Sigmoid colon (tissue), 4 donors: ENCODE data around the gene ZFP28.

Experiments used
- POLR2AphosphoS5 ChIP-seq, 4 donors: sonication (generic); formaldehyde crosslinking; IDR thresholded peaks; one replicate each; pipeline ENCODE4 v1.6.1; 2017; ENCODE audit warnings: antibody characterized with exemption in 4 of 4
- TF ChIP-seq, protein P1 (sequence below), 4 experiments: fragments of 450-650 bp in 3 of 4; fragments of 200-600 bp in 1 of 4; IDR thresholded peaks; one replicate each; pipeline ENCODE4 v1.5.1; 2016 to 2019; ENCODE audit warnings: antibody characterized with exemption in 4 of 4, mild to moderate bottlenecking in 3 of 4, moderate library complexity in 2 of 4

DNA sequence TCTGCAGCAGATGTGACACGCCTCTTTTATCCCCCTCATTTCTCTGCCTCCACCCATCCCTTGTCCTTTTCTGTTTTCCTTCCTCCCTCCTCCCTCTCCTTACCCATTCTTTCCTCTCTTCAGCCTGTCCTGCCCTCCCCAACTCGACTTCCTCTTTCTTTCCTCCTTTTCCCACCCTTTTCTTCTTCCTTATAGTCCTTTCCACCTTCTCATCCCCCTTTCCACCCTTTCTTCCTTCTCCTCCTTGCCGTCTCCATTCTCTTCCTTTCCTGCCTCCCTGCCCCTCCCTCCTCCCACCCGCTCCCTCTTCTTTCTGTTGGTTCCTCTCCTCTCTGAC lies 55.7 kb downstream of the ZFP28 start:
- TF ChIP-seq, protein P1, sequence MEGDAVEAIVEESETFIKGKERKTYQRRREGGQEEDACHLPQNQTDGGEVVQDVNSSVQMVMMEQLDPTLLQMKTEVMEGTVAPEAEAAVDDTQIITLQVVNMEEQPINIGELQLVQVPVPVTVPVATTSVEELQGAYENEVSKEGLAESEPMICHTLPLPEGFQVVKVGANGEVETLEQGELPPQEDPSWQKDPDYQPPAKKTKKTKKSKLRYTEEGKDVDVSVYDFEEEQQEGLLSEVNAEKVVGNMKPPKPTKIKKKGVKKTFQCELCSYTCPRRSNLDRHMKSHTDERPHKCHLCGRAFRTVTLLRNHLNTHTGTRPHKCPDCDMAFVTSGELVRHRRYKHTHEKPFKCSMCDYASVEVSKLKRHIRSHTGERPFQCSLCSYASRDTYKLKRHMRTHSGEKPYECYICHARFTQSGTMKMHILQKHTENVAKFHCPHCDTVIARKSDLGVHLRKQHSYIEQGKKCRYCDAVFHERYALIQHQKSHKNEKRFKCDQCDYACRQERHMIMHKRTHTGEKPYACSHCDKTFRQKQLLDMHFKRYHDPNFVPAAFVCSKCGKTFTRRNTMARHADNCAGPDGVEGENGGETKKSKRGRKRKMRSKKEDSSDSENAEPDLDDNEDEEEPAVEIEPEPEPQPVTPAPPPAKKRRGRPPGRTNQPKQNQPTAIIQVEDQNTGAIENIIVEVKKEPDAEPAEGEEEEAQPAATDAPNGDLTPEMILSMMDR (IDR thresholded peaks at IDR 0.05) = no peak
- no peak for TF ChIP-seq POLR2AphosphoS5 (IDR thresholded peaks at IDR 0.05)
